ENCODE measurements around the gene PRKAR1A.

DNA sequence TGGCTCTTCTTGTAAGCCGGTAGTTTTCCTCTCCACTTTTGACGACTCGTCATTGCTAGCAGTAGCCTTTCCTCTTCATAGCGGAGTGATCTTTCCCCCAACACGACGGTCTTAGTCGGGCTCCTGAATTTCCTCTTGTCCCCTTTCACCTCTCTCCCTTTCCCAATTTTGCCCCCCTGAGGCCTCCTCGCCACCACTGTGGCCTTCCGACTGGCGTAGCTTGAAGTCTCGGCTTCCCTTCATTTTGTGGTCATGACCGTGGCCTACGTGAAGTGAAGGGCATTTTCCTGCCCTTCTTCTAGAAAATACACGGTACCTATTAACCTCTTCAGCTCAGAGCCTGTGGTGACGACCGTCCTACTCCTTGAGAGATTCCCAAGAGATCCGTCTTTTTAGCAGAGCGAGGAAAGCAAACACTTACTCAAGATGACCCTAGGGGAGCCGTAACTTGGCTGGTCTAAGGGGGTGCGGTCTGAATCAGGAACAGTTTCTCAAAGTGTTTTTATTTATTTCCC is 787 bp downstream of the PRKAR1A start:
- TF ChIP-seq, protein P1, sequence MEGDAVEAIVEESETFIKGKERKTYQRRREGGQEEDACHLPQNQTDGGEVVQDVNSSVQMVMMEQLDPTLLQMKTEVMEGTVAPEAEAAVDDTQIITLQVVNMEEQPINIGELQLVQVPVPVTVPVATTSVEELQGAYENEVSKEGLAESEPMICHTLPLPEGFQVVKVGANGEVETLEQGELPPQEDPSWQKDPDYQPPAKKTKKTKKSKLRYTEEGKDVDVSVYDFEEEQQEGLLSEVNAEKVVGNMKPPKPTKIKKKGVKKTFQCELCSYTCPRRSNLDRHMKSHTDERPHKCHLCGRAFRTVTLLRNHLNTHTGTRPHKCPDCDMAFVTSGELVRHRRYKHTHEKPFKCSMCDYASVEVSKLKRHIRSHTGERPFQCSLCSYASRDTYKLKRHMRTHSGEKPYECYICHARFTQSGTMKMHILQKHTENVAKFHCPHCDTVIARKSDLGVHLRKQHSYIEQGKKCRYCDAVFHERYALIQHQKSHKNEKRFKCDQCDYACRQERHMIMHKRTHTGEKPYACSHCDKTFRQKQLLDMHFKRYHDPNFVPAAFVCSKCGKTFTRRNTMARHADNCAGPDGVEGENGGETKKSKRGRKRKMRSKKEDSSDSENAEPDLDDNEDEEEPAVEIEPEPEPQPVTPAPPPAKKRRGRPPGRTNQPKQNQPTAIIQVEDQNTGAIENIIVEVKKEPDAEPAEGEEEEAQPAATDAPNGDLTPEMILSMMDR (IDR thresholded peaks at IDR 0.05) = no peak
- no peak for TF ChIP-seq EP300 (IDR thresholded peaks at IDR 0.05)
- peak in 1 of 2 donors; percentile 10 for TF ChIP-seq POLR2A (IDR thresholded peaks at IDR 0.05)
- TF ChIP-seq POLR2AphosphoS5 (IDR thresholded peaks at IDR 0.05) = no peak

All from gastroesophageal sphincter (tissue), 3 donors.